ENCODE results near the gene MED29.

MED29 gene

GRCh38 chr19:39390751-39391437 lies at the start of gene MED29, which contains the start of gene PAF1:
MED29 (plus strand) TSS chr19:39391378; CDS start chr19:39391423, 45 bp downstream.
PAF1 (minus strand) TSS chr19:39391106; CDS start chr19:39390864, 242 bp downstream.
- DNase-seq = peak; percentile 94

- DNase-seq = peak; percentile 99
These were observed 49.2 kb upstream of the MED29 start, which contains the start of gene SAMD4B for GRCh38 chr19:39341719-39342604. SAMD4B (plus strand) TSS chr19:39342421; CDS start chr19:39356894, 14,473 bp downstream.

- peak; percentile 9 for DNase-seq
These were observed 48.4 kb upstream of the MED29 start for GRCh38 chr19:39342647-39343305.

- DNase-seq = no peak
These were observed 45.2 kb upstream of the MED29 start for GRCh38 chr19:39345956-39346355.

DNA sequence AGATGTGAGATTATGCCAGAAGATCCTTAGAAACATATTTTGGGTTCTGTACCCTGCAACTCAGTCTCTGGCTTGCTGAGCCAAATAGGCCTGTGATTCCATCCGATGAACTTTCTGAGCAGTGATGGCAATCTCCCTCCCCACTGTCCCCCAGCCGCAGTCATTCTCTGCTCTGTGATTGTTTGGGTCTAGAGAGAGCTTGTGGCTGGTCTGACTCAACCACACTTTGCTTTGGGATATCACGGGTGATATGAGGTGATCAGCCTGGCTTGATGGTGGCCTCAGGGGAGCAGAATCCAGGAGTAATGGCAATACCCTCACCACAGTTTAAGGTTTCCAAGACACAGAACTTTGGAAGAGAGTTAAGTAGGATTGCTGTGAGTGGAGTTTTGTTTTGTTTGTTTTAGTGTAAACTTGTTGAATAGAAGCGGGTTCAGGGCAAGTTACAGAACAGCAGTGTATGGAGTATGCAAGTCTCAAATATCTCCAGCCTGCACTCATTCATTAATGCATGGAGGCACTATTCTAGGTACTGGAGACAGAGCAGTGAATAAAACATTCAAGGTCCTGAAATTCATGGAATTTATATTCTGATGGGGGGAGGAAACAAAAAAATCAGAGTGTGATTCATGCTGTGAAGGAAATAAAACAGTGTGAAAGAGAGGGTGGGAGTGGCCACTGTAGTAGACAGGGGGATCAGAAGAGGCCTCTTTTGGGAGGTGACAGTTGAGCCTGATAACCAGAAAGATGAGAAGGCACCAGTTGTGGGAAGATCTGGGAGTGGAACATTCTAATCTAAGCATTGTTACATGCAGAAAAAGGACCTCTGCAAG lies 43.6 kb upstream of the MED29 start:
- no peak for DNase-seq

DNA sequence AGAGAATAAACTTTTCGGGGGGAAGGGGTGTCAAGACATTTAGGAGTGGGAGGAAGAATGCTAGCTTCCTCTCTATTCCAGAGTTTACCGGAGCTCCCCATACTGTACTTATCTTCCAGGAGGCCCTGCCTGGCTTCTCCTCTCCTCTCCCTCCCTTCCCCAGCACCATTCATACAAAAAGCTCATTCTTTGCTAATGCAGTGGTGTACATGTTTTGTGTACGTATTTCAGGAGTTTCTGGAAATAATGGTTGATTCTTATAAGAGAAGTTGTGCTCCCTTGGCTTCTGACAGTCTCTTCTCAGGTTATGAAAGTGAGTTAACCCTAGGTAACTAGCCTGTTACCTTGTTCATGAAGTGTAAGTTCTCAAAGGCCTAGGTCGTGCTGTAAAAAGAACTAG lies 41.9 kb upstream of the MED29 start:
- DNase-seq = no peak

DNA sequence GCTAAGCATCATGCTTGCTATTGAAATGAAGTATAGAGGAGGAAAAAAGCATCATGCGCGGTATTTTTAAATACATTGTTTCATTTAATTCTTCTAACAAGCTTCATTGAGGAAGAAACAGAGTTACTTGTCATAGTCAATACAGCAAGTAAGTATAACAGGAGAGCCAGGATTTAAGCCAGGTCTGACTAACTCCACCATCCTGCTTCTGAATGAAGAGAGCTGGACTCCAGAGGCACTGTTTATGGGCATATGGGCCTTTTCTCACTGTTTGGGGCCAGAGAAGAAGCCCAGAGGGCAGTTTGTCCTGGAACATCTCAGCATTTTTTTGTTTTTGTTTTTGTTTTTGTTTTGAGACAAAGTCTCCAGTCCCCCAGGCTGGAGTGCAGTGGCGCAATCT lies 41.0 kb upstream of the MED29 start:
- DNase-seq = no peak

DNA sequence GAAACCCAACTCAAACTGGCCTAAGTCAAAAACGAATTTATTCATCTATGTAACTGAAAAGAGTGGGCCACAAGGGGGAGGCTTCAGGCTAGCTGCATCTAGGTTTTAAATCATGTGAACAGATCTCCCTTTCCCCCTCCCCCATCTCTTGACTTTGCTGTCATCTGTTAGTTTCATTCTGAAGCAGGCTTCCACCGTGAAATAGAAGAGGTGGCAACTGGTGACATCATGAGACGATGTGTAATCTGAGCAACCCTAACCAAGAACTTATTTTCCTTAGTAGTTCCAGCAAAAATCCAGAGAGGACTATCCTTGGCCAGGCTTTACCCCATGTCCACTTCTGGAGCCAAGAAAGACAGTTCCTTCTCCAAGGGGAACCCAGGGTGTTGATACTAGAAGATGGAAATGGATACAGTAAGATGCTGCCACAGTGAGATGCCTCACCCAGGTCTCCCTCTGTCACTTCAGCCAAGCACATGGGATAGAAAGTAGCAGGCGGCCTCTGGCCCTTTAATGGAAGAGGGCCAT lies 39.6 kb upstream of the MED29 start:
- no peak for DNase-seq

DNA sequence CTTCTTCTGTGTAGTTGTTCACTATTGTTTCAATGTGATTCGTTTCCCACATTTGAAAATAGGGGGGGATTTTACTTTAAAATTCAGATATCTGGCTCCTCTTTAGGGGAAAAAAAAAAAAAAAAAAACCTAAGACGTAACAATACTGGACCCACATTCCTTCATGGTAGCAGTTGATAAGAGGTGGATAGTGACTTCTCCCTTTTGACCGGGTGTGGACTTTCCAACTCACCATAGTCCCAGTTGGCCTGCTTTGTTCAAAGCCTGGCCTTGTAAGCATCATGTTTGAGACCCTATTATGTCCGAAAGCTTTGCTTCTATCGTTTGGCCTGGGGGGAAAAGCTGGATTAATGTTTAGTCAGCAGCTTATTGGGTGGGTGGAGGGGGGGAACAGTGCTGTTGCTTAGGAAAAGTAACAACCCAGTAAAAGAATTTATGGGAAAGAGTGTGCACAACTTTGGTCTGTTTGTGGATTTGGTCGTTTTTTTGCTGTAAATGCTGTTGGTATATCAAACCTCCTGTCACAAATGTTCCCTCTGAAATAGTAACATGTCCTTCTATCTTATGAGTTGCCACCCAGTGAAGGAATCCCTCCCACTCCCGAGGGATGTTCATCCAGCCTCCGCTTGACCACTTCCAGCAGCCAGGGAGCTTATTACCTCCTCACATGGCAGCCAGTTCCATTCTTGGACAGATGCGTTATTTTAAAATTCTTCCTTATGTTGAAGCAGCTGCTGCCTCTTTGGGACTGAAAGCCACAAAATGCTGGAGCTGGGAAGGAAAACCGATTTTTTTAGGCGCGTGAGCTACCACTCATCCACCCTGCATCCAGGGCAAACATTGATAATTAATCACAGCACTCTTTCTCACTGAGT lies 38.6 kb upstream of the MED29 start:
- no peak for DNase-seq

GRCh38 chr19:39355253-39355652 lies 35.9 kb upstream of the MED29 start:
- DNase-seq = no peak

GRCh38 chr19:39356073-39356472 lies 35.1 kb upstream of the MED29 start:
- DNase-seq = no peak

DNA sequence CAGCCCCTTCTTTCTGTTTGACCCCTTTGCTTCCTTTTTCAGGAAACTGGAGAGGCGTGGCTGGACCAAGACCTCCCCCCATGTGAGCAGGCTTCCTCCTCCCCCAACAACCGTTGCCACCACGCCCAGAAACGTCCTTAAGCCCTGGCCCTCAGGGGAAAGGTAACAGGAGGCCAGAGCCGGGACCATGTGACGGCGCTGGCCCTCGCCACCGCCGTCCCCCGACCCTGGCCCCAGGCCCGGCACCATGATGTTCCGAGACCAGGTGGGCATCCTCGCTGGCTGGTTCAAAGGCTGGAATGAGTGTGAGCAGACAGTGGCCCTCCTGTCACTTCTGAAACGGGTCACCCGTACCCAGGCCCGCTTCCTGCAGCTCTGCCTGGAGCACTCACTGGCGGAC lies 34.5 kb upstream of the MED29 start:
- no peak for DNase-seq

GRCh38 chr19:39359026-39359425 lies 32.2 kb upstream of the MED29 start:
- DNase-seq = no peak

DNA sequence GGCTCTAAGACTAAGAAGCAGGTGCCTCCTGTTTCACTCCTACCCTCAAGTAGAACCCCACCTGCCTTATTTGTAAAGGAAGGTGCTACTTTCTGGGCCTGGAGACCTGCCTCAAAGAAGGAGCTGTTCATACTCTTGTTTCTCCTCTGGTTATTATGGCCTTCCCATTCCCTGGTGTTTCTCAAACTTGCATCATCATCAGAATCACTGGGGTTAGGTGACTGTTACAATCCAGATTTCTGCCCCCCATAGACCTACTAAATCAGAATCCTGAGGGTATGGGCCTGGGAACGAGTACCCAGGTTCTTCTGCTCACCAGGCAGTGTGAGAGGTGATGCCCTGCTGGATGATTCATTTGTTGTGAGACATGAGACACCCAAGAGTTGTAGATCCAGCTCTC lies 30.6 kb upstream of the MED29 start:
- DNase-seq = no peak

GRCh38 chr19:39362682-39363657 lies 28.2 kb upstream of the MED29 start:
- no peak for DNase-seq

GRCh38 chr19:39363901-39364457 lies 27.2 kb upstream of the MED29 start:
- DNase-seq = no peak

DNA sequence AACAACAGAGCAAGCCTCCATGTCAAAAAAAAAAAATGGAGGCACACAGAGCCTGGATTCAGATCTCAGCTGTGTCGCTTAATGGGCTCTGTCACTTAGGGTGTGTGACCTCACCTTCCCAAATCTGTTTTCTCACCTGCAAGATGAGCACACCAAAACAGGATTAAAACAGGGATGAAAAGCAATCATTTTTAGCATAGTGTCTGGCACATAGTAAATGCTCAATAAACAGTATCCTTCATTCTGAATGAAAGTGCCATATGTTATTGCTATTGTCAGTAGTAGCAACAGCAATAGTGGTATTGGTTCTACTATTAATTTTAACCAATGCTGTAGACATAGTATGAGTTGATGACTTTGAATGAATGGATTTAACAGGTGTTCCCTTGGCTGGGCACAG lies 25.6 kb upstream of the MED29 start:
- no peak for DNase-seq

- no peak for DNase-seq
These were observed 22.0 kb upstream of the MED29 start for GRCh38 chr19:39369200-39369599.

- DNase-seq = no peak
These were observed 20.4 kb upstream of the MED29 start for GRCh38 chr19:39370735-39371134.
